IPS-15b (cell line): Measurements from ENCODE around the gene FBXO36.
"Not testable (repeated sequence)": the region's sequence is repeated elsewhere in the genome, so short reads cannot be mapped to it uniquely, and the experiment has no call there.

Experiments
- H3K27me3 ChIP-seq: one replicate; pipeline ENCODE4 v1.6.1; 2013; ENCODE audit warnings: low read length; ENCODE audit not compliant: control insufficient read depth, insufficient read depth
- H3K36me3 ChIP-seq: one replicate; pipeline ENCODE4 v1.6.1; 2013; ENCODE audit warnings: low read length; ENCODE audit not compliant: control insufficient read depth, insufficient read depth
- H3K4me1 ChIP-seq: one replicate; pipeline ENCODE4 v1.6.1; 2013; ENCODE audit warnings: mild to moderate bottlenecking, low read length; ENCODE audit not compliant: control insufficient read depth, insufficient read depth
- H3K4me3 ChIP-seq: one replicate; pipeline ENCODE4 v1.5.1; 2013; ENCODE audit warnings: low read depth, low read length
- H3K9ac ChIP-seq: one replicate; pipeline ENCODE4 v1.6.1; 2013; ENCODE audit warnings: low read depth, mild to moderate bottlenecking, low read length
- H3K9me3 ChIP-seq: one replicate; pipeline ENCODE4 v1.6.1; 2013; ENCODE audit warnings: mild to moderate bottlenecking, low read length; ENCODE audit not compliant: control insufficient read depth, insufficient read depth

FBXO36 gene

GRCh38 chr2:229943171-229943570 is 20.9 kb downstream of the FBXO36 start:
- Histone ChIP-seq H3K4me1 (peaks cover 4% of the 10 kb centered on the region), H3K36me3 (no peaks in the 10 kb centered on the region), H3K4me3 (no peak overlapping the region), H3K9me3 (no peaks in the 10 kb centered on the region), H3K9ac (no peak overlapping the region), H3K27me3 (no peaks in the 10 kb centered on the region)

GRCh38 chr2:229943770-229944449 is 21.6 kb downstream of the FBXO36 start:
- peaks cover 4% of the 10 kb centered on the region for H3K4me1 ChIP-seq
- H3K27me3 ChIP-seq = no peaks in the 10 kb centered on the region
- H3K9me3 ChIP-seq = no peaks in the 10 kb centered on the region
- no peak overlapping the region for H3K9ac ChIP-seq
- no peak overlapping the region for H3K4me3 ChIP-seq
- H3K36me3 ChIP-seq = no peaks in the 10 kb centered on the region

GRCh38 chr2:229945975-229946374 is 23.7 kb downstream of the FBXO36 start:
- no peaks in the 10 kb centered on the region for H3K36me3 ChIP-seq
- H3K9me3 ChIP-seq = no peaks in the 10 kb centered on the region
- no peak overlapping the region for H3K9ac ChIP-seq
- no peak overlapping the region for H3K4me3 ChIP-seq
- H3K4me1 ChIP-seq = peaks cover 4% of the 10 kb centered on the region
- no peaks in the 10 kb centered on the region for H3K27me3 ChIP-seq

- peaks cover 10% of the 10 kb centered on the region for H3K4me1 ChIP-seq
Measured at GRCh38 chr2:229947544-229947943, 25.2 kb downstream of the FBXO36 start.

GRCh38 chr2:229952256-229952835 is 30.0 kb downstream of the FBXO36 start:
- no peaks in the 10 kb centered on the region for H3K36me3 ChIP-seq
- H3K9ac ChIP-seq = no peak overlapping the region
- H3K9me3 ChIP-seq = no peaks in the 10 kb centered on the region
- H3K27me3 ChIP-seq = no peaks in the 10 kb centered on the region
- peaks cover 13% of the 10 kb centered on the region for H3K4me1 ChIP-seq
- peak overlapping the region; percentile 33 for H3K4me3 ChIP-seq

More at GRCh38 chr2:229947544-229947943, 25.2 kb downstream of the FBXO36 start:
- no peaks in the 10 kb centered on the region for H3K27me3 ChIP-seq
- H3K9me3 ChIP-seq = no peaks in the 10 kb centered on the region
- no peaks in the 10 kb centered on the region for H3K36me3 ChIP-seq
- no peak overlapping the region for H3K9ac ChIP-seq
- no peak overlapping the region for H3K4me3 ChIP-seq

- Histone ChIP-seq H3K36me3 (no peaks in the 10 kb centered on the region), H3K9me3 (no peaks in the 10 kb centered on the region)
Measured at GRCh38 chr2:229955663-229956062, 33.4 kb downstream of the FBXO36 start.

GRCh38 chr2:229956491-229956890 is 34.2 kb downstream of the FBXO36 start:
- Histone ChIP-seq H3K36me3 (no peaks in the 10 kb centered on the region), H3K9me3 (no peaks in the 10 kb centered on the region), H3K4me1 (peaks cover 12% of the 10 kb centered on the region), H3K27me3 (no peaks in the 10 kb centered on the region), H3K9ac (no peak overlapping the region), H3K4me3 (no peak overlapping the region)

More at GRCh38 chr2:229955663-229956062, 33.4 kb downstream of the FBXO36 start:
- H3K9ac ChIP-seq = no peak overlapping the region
- H3K4me3 ChIP-seq = no peak overlapping the region
- no peaks in the 10 kb centered on the region for H3K27me3 ChIP-seq
- H3K4me1 ChIP-seq = peaks cover 13% of the 10 kb centered on the region

- not testable (repeated sequence) for H3K9me3 ChIP-seq, H3K27me3 ChIP-seq, H3K4me3 ChIP-seq, H3K9ac ChIP-seq, H3K36me3 ChIP-seq, H3K4me1 ChIP-seq
Measured at GRCh38 chr2:229963596-229963995, 41.3 kb downstream of the FBXO36 start.

- no peak overlapping the region for H3K9ac ChIP-seq
- no peaks in the 10 kb centered on the region for H3K9me3 ChIP-seq
- H3K4me1 ChIP-seq = no peaks in the 10 kb centered on the region
- H3K4me3 ChIP-seq = no peak overlapping the region
- no peaks in the 10 kb centered on the region for H3K36me3 ChIP-seq
- no peaks in the 10 kb centered on the region for H3K27me3 ChIP-seq
Measured at GRCh38 chr2:229969921-229970320, 47.6 kb downstream of the FBXO36 start.

- Histone ChIP-seq H3K36me3 (no peaks in the 10 kb centered on the region), H3K4me1 (no peaks in the 10 kb centered on the region), H3K9me3 (no peaks in the 10 kb centered on the region), H3K9ac (no peak overlapping the region), H3K27me3 (no peaks in the 10 kb centered on the region), H3K4me3 (no peak overlapping the region)
Measured at GRCh38 chr2:229970406-229970805, 48.1 kb downstream of the FBXO36 start.

- H3K4me3 ChIP-seq = no peak overlapping the region
- H3K27me3 ChIP-seq = no peaks in the 10 kb centered on the region
- H3K9me3 ChIP-seq = no peaks in the 10 kb centered on the region
- no peaks in the 10 kb centered on the region for H3K36me3 ChIP-seq
- no peak overlapping the region for H3K9ac ChIP-seq
- H3K4me1 ChIP-seq = no peaks in the 10 kb centered on the region
Measured at GRCh38 chr2:229971298-229971790, 49.0 kb downstream of the FBXO36 start.

GRCh38 chr2:229974266-229974665 is 52.0 kb downstream of the FBXO36 start:
- H3K27me3 ChIP-seq = no peaks in the 10 kb centered on the region
- H3K4me1 ChIP-seq = no peaks in the 10 kb centered on the region
- H3K36me3 ChIP-seq = no peaks in the 10 kb centered on the region
- no peak overlapping the region for H3K9ac ChIP-seq
- H3K4me3 ChIP-seq = no peak overlapping the region
- no peaks in the 10 kb centered on the region for H3K9me3 ChIP-seq
